ENCODE measurements around the gene RRAGA.
"Not testable (repeated sequence)": the region's sequence is repeated elsewhere in the genome, so short reads cannot be mapped to it uniquely, and the experiment has no call there.

Gene RRAGA

DNA sequence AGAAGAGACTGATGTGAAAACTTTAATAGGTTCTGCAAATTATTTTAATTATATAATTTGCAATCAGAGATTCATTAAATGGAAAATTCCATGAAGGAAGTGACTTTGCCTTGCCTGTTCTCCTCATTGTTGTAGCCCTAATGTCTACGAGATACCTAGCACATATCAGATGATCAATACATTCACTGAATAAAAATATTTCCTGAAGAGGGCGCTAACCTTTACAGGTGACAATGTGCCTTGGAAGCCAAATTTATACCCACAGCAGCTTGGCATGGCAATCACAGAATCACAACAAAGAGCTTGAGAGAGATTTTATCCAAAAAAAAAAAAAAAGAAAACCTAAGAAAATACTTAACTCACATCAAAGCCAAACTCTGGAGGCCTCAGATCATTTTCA is 36.1 kb downstream of the RRAGA start:
- DNase-seq (ENCODE audit: extremely low read depth in 1 of 2, low read depth in 1 of 2) = no peak

DNA sequence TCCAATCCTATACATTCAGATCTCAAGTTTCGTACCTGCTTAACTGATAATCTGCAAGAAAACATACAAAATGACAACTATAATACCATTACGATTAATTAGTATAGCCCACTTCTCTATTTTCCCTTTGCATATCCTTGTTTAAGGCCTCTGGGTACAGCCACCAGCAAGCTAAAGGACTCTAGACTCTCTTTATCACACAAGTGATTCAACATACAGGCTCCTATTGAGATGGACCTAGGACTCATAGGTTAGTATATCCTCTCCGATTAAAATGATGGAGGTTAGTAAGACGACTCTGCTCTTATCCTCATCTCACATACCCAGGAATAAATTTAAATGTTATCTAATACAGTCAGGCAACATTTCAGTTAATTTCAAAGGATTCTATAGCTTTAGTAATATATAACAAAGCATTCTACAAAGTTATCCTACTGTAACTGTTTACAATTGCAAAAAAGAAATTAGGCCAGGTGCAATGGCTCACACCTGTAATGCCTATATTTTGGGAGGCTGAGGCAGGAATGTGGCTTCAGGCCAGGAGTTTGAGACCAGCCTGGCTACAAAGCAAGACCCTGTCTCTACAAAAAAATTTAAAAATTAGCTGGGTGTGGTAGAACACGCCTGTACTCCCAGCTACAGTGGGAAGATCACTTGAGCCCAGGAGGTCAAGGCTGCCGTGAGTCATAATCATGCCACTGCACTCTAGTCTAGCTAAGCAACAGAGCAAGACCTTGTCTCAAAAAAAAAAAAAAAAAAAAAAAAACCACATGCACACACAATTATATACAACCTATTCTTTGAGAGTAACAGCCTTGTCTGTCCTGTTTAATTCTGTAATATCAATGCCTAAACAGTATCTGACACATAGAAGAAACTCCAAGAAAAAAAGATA is 38.1 kb downstream of the RRAGA start:
- no peak for DNase-seq (ENCODE audit: extremely low read depth in 1 of 2, low read depth in 1 of 2)

- not testable (repeated sequence) for DNase-seq (ENCODE audit: extremely low read depth in 1 of 2, low read depth in 1 of 2)
Observed at GRCh38 chr9:19097431-19097830, 48.2 kb downstream of the RRAGA start.
